NCI-H2107 treated with DMSO at 0.1 percent for 48 hours (cell line): ENCODE measurements around the gene USH1G.
A peak's percentile ranks its signal among the peaks of the same experiment; 100 is the strongest.
"Not testable (repeated sequence)": the region's sequence is repeated elsewhere in the genome, so short reads cannot be mapped to it uniquely, and the experiment has no call there.

Experiments used
- DNase-seq: peaks from one replicate; lab custom pipeline; 2025; ENCODE audit not compliant: unreplicated experiment; lab: John Stamatoyannopoulos, UW

Gene USH1G

GRCh38 chr17:74906214-74906793 is 16.8 kb downstream of the USH1G start:
- not testable (repeated sequence) for DNase-seq

DNA sequence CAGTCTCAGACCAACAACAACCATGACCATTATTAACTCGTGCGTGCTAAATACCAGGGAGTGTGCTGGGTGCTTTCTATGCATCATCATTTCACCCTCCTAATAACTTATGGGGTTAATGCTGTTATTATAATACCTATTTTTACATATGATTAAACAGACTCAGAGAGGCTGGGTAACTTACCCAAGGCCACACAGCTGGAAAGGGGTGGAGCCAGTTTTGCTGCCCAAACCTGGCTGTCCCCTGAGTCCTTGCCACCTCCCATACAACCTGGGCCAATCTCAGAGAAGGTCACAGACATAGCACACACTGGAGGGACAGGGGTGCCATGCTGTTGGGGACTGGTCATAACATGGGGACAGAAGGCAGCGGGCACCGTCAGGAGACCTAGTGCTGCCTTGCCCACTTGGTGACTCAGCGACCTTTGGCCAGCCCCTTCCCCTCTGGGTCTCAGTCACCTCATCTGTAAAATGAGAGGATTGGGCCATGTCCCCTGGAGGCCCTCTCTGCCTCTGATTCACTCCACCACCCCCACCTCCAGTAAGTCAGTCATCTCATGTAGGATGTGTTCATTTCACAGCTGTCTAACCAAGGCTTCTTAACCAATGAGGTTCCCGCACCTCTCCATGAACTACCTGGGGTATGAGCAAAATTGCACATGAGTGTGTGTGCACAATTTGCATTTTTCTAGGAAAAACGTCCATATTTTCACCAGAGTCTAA is 18.2 kb downstream of the USH1G start:
- no peak for DNase-seq

GRCh38 chr17:74903671-74904070 is 19.4 kb downstream of the USH1G start:
- no peak for DNase-seq

DNA sequence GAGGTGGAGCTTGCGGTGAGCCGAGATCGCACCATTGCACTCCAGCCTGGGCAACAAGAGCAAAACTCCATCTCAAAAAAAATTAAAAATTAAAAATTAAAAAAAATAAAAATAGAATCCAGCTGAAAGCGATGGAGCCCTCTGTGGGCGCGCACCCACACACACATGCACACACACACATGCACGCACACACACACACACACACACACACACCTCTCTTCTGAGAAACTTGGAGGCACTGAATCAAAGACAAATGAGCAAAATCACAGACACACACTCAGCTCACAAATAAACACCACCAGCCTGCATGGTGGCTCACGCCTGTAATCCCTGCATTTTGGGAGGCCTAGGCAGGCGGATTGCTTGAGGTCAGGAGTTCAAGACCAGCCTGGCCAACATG is 20.0 kb downstream of the USH1G start:
- DNase-seq, result no peak

- DNase-seq, result no peak
These were observed 21.5 kb downstream of the USH1G start for GRCh38 chr17:74901353-74902135.

DNA sequence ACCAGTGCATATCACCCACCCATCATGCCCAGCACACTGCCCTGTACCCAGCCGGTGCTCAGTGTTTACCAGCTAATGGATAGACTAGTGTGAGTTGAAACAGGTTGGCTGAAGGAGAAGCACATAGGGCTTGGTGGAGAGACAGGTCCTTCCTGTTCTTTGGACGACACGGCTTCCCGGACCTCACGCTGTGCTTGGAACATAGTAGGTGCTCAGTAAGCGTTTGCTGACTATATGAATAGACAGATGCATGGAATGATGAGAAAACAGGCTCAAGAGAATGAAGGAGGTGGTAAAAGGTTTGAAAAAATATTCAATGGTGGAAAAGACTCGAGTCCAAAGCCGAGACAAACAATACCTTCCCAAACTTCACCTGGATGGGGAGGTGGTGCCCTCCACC is 22.8 kb downstream of the USH1G start:
- DNase-seq, result no peak

GRCh38 chr17:74898376-74898946 is 24.6 kb downstream of the USH1G start:
- DNase-seq, result no peak

DNA sequence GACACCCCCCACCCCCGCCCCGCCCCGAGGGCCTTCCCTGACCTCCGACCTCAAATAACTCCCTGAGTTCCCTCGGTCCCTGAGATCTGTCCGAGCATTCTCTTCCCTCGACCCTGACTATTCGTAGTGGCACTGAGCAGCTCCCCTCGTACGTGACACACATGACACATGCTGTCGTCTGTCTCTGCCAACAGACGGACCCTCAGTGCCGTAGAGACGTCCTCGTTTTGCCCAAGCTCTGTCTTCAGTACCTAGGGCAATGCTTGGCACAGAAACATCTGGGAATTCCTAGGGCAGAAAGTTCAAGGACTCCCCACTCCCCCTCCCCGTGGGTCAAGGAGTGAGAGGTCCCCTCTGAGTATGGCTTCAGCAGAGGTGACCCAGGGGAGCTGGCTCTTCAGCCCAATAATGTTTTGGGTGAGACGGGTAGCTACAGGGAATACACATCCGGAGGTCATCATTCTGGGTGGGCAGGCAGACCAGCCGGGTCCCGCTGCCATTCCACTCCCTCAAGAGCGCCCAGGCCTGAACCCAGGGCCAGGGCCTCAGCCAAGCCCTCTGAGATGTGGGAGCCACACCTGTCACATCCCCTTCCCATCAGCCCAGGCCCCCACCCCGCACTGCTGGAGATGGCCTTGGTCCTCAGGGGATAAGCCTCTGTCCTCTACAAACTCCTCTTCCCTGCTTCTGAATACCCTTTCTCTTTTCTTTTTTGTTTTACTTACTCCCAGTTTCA is 29.0 kb downstream of the USH1G start:
- no peak for DNase-seq

GRCh38 chr17:74892974-74893911 is 29.8 kb downstream of the USH1G start, which contains the start of gene FADS6:
TSS of gene FADS6 (minus strand) at chr17:74893633. CDS start at chr17:74893595, 38 bp downstream.
- DNase-seq, result no peak

DNA sequence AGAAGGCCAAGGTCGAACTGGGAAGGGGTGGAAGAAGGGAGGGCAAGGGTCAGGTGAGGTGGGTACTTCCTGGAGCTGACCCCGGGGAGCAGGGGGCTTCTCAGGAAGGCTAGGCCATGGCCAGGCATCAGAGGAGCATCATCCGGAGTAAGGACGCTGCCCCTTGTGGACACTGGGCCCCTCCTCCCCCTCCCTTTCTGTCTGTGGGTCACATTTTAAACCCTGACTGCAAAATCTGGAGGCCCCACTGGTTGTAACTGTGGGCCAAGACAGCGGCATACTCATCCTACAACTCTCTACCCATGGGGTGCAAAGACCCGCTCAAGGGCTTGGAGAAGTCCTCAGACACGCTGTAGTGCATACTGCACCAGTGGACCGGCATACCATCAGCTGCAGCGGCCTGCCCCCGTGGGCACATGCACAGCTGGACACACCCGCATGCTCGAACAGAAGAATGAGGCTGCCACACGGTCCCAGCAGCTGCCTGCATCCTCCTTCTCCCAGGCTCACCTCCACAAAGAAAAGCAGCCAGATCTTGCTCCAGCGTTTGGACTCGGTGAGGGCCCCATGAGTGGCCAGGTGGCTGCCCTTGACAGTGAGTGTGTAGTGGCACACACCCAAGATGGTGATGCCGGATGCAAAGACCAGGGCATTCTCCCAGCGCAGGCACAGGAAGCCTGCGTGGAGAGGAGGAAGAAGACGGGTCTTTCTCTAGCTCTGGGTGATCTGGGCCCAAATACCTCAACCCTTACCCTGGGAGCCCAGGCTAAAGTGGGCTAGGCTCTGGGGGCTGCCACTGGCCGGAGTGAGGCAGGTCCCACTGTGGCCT is 30.8 kb downstream of the USH1G start:
- DNase-seq, result peak; percentile 6

DNA sequence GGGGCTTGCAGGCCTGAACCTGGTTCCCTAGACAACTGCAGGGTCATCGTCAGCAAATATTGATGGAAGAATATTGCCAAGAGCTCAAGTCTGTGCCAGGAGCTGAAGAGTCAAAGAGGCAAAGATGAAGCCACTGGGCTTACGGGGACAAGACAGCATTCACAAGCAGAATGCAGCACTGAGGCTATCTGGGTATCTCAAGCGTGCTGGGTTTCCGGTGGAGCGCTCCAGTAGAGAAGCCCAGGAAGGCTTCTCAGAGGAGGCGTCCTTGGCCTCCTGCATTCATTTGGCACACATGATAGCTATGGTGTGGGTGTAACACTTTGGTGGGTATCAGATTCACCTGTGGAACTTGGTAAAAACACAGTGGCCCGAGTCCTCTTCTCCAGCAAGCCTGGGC is 32.5 kb downstream of the USH1G start:
- no peak for DNase-seq

DNA sequence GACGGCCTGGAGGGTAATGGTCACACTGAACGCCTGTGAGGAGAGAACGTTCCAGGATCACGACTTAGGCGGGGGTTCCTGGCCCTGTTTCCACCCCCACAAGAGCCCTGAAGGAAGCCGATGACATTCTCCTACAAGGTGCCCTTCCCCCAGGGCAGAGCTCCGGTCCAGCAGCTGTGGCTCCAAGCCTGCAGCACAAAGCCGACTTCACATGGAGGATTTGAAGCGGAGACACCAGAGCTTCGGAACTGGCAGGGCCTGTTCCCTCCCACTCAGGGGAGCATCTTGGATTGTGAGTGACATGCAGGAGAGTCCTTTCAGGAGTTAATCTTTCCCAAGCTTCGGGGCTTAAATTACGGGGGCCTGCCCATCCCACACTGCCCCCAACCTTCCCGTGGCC is 34.6 kb downstream of the USH1G start:
- DNase-seq, result no peak

DNA sequence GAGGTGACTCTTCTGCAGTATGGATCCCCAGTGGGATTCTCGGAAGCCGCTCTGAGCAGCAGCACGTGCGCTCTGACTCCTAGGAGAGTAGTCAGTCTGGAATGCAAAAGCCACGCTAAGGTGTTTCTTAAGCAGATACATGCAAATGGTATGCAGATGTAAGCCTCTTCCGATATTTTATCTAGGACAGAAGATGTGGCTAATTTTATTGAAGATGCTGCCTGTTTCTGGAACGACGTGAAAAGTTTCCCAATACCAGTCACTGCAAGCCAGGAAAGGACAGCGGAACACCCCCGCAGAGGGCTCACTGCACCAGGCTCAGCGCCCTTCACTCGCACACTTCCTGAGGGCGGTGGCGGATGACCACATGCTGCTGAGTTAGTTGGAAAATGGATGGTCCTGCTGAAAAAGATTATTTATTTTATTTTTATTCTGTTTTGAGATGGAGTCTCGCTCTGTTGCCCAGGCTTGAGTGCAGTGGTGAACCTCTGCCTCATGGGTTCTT is 39.8 kb downstream of the USH1G start:
- no peak for DNase-seq

- no peak for DNase-seq
These were observed 40.4 kb downstream of the USH1G start for GRCh38 chr17:74882517-74883240.

DNA sequence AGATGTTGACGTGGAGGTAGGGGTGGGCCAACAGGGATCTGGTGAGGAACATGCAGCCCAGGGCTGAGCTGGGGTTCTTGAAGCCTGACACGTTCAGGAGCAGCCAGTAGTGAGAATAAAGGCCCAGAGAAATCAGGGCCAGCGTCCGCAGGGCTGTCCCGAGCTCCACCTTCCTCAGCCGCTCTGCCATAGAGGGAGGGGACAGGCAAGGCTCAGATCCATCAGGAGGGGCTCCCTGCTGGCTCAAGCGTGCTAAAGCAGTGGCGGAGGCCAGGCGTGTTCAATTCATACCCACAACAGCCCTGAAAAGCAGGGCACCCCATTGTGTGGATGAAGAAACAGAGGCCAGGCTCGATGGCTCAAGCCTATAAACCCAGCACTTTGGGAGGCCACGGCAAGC is 42.0 kb downstream of the USH1G start:
- no peak for DNase-seq

DNA sequence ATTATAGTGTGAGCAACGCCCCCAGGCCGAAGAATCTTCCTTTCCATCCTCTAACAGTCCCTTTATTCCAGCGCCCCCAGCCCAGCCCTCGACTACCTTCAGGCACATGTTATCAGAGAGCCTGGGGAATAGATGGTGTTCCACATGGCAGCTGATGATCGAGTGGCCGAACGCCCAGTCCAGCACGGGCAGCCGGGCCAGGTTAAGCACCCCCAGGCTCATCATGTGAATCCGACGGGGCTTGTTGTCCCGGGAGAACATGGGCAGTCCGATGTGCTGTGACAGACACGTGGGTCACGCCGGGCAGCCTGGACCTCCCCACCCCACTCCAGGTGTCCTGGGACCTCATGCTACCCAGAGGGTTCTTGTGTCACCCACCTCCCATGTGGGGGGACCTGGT is 43.7 kb downstream of the USH1G start:
- DNase-seq, result no peak

GRCh38 chr17:74878658-74879057 is 44.4 kb downstream of the USH1G start:
- no peak for DNase-seq
